Cerebellar cortex (tissue), 1 donor: ENCODE measurements around the gene LIX1.
A peak's percentile ranks its signal among the peaks of the same experiment; 100 is the strongest.
"Not testable (repeated sequence)": the region's sequence is repeated elsewhere in the genome, so short reads cannot be mapped to it uniquely, and the experiment has no call there.

Experiments used
- DNase-seq: peaks from one replicate; pipeline ENCODE4 v3.0.0-alpha.2; 2015; ENCODE audit warnings: low spot score

The LIX1 gene

DNA sequence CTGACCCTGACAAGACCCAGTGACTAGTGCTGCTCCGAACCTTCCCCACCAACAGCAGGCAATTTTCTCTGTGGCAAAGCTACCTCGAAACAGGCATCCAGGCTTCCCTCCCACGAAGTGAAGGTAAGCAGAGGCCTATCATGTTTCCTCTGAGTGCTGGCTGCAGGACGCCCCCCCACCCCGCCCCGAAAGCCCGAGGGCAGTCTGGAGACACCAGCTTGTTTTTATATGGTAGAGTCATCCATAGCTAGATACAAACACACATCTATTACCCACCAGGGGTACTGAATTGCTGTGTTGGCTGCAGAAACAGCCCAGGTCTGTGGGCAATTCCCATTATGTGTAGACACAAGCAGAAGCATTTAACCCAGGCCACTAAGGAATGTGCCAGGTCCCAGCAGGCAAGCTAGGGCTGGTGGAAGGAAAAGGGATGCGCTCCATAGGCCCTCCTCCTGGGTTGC is 40.4 kb downstream of the LIX1 start:
- DNase-seq, result no peak

DNA sequence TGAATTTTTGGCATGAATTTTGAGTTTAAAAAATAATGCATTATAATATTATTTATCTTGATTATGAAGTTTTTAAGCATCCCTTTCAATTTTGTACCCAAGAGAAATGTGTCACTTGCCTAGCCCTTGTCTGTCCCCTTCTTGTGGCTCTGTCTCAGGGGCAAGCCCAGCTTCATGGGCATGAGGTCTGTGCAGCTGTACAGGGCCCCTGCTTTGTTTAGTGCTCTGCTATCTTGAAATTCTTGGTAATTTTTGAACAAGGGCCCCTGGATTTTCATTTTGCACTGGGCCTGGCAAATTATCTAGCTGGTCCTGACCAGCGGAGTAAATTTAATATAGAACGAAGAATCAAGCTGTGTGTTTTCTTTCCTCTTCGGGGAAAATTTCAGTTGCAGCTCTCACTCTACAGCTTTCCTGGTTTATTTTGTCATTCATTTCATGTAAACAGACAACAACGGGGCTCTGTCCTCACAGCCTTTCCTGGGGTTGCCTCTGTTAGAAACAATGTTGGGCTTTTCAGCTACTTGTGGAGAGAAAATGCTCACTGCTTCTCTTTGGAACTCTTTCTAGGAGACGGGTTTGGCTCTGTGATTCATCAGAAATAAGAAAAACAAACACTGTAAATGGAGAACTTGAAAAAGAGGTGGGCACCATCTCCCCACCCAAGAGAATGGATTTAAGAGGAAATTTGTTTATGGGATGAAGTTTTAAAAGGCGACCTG is 41.1 kb downstream of the LIX1 start:
- peak; percentile 18 for DNase-seq

DNA sequence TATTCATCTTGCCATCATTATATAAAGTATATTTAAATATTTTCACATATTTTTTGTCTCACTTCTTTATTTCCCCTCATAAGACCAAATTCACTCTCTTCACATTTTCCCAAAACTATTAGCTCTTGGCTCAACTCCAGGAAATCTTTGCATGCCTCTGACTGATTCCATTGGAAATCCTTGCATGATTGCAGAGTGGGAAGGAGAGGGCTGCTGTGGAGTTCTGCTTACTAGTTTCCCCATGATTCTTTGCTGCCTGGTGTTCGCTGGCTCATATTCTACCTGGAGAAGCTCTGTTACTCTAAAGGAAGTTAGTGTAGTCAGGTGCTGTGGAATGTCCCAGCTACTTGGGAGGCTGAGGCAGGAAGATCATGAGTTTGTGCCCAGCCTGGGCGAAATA is 41.9 kb downstream of the LIX1 start:
- no peak for DNase-seq

DNA sequence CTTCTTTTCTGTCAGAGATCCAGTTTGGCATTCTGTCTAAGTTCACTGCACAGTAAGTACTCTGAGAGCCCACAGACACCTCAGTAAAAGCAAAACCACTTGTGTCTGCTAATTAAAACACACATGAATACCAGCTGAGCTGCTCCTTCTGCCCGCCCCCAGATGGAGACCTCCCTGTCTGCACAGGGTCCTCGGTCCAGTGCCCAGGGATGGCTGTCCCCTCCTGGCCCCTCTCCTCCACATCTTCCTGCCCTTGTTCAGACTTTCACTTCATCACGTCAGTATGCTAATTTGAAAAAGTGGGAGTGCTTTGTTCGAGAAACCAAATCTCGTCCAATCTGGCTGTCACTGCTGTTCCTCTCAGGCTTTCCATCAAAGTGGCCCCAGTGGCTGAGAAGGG is 43.5 kb downstream of the LIX1 start:
- no peak for DNase-seq

DNA sequence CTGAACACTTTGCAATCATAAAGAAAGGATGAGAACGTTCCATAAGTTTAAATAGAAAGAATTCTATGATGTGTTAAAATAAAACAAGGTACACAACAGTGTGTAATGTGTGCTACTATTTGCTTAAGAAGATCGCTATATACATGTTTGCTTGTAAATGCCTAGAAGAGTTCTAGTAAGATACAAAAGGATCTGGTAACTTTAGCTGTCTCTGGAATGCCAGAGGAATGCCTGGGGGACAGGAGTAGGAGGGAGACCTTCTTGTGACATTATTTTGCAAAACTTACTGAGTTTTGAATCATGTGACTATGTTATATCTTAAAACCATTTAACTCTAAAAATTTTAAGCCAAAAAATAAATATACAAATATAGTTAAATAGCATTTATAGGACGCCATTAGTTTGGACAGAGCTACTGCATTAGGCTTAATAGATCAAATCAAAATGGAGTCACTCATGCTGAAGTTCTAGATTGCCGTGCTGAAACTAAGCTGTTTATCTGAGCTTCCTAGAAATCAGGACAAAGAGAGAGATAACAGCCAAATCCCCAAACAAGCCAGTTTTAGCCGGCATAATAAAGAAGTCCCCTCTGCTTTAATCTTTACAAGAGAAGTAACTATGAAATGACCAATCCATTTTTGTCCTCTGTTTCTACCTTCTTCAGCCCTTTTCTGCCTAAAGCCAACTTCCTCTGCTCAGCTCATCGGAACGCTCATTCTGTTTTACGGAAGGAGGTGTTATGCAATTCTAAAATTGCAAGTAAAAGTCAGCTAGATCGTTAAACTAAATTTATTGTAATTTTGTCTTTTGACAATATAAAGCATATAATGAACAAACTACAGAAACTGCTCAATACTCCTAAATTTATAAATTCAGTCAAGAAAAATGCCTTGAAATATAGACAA is 44.8 kb downstream of the LIX1 start:
- no peak for DNase-seq

DNA sequence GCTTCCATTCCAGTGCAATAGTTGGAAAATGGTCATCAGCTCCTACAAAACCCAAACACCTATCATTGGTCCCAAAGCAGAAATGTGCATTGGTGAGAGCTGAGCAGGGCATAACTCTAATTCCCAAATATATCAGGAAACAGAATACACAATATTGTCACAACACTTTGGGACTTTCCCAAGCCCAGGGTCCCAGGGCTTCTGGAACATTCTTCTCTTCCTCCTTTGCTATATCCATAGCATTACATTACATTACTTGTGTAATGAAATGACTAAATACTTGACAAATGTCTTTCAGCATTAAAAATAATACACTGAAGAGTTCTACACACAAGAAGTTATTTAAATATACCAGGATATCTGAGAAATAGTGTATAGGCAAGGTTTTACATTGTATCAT is 45.6 kb downstream of the LIX1 start:
- no peak for DNase-seq

DNA sequence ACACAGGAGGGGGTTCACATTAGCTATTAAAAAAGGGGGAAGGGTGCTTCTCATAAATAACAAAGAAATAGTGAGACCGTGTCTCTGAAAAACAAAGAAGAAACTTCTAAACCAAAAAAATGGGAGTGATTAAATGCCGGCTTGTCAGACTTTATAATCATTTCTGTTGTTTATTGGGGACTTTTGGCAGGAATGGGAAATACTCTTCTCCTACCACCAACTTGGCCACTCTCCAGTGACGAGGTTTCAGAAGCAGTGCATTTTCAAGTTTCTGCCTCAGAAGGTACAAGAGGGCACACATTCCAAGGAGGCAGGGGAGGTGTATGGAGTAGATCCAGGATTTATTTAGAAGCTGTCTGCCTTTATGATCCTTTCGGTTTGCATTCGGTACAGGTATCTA is 46.2 kb downstream of the LIX1 start:
- DNase-seq, result no peak

DNA sequence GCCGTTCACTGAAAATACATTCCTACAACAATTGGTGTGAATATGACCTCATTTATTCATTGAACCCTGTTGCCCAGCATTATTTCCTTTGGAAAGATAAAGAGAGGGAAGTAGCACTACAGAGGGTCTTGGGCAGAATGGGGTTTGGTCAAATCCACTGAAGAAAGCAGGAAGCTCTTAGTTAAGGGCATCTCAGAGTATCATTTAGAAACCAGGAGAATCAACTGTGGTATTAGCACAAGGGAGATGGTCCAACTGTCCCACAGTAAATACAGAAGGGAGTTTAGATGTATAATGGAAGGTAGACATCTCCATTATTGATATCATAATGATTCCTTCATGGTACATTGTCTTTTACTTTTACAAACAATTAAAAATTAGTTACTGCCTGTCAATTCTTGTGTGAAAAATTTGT is 47.1 kb downstream of the LIX1 start:
- DNase-seq, result no peak

DNA sequence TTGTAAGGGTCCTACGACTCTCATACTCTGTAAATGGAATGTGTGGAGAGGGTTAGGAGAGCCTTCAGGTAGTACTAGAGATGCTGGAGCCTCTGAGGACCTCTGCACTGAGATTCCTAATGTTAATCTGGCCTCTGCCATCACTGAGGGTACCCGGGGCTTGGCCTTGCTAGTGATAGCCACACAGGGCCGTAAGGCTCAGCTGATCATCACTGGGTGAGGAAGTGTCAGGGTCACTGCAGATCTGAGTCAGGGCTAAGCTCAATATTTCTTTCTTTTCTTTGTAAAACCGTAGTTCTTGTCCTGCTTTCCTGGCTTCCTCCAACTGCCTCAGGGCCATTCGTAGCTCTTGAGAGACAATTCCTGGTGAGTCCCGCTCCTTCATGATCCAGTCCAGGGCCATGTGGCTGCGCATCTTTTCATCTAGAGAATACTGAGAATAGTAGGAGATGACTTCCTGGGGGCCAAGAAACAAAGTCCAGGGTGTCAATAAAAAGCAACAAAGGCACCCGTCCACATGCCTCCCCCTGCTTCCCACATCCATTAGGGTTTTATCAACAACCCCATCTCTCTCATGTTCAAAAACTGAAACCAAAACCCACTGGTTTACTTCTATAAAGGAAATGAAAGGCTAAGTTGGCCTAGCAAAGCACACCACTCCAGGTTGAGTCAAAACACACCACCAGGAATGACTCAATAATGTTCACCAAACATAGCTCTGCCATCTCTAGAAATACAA is 47.7 kb downstream of the LIX1 start:
- DNase-seq, result no peak

DNA sequence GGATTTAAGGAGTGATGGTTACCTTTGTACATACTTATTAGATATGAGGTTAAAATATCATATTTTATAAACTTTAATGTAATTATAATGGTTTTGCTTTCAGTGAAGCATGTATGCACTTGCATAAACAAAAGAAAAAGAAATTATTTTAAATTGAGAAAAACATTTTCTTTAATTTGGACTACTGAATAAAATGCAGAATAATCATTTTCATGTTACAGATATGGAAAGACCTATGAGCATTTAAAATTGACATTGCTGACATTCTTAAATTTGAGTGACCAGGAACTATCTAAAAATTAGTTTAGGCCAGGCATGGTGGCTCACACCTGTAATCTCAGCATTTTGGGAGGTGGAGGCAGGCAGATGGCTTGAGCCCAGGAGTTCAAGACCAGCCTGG is 49.2 kb downstream of the LIX1 start:
- no peak for DNase-seq

DNA sequence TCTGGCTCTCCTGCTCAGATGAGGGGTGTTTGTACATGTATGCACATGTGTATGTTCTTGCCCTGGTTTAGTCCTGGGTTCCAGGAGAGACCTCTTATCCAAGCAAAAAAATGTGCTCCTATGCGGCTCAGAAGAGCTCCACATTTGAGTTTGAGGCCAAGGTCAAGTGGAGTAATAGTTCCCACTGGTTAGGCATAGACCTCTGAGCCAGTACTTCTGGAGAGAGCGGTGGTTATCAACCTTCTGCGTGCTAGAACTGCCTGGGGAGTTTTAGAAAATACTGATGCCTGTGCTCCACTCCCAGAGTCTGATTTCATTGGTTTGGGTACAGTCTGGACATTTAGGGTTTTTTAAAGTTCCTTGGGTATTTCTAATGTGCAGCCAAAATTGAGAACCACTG is 51.5 kb downstream of the LIX1 start:
- DNase-seq, result no peak

DNA sequence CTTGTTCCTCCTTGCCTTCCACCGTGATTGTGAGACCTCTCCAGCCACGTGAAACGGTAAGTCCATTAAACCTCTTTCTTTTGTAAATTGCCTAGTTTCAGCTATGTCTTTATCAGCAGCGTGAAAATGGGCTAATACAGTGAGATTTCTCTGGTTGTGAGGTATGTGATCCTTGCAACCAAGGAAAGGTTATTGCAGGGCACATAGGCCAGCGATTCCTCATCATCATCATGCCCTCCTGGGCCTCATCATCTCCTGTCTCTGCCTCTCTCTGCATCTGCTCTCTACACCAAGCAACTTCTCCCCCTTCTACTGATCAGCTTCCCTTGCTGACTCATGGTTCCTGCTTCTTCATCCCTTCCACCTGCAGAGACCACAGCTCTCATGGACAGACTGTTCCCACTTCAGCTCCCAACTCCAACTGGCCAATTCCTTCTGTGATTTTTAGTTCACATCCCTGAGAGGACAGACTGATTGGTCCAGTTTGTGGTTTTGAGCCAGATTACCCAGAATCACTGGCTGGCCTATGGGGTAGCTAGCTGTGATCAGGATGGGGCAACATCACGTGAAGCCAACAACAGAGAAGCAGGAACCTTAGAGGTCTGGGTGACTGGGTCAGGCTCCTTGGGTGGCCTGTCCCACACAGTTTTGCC is 53.1 kb downstream of the LIX1 start:
- DNase-seq, result no peak

DNA sequence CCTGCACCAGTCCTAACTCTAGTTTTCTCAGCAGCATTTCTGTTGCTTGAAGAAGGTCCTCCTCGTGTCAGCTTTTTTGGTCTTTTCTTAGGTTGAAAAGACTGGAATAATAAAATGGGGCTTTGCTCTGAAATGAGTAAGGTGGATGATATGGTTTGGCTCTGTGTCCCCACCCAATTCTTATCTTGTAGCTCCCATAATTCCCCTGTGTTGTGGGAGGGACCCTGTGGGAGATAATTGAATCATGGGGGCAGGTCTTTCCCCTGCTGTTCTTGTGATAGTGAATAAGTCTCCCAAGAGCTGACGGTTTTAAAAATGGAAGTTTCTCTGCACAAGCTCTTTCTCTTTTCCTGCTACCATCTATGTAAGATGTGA is 53.6 kb downstream of the LIX1 start:
- no peak for DNase-seq

DNA sequence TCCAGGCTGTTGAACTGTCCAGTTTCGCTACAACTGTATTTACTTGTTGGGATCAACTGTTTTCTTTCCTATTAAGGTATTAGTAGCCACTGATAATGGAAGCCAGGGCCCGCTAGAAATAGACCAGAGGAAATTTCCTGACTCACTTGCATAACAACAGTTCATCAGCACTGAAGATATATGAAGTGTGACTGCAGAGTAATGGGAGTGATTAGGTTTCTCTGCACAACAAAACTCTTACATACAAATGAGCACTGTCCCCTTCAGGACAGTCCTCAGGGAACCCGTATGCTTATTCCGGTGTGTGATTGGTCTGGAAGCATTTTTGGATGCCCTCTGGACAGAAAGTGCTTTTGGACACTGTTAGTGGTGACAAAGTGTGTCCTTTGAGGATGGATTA is 55.3 kb downstream of the LIX1 start:
- DNase-seq, result no peak

DNA sequence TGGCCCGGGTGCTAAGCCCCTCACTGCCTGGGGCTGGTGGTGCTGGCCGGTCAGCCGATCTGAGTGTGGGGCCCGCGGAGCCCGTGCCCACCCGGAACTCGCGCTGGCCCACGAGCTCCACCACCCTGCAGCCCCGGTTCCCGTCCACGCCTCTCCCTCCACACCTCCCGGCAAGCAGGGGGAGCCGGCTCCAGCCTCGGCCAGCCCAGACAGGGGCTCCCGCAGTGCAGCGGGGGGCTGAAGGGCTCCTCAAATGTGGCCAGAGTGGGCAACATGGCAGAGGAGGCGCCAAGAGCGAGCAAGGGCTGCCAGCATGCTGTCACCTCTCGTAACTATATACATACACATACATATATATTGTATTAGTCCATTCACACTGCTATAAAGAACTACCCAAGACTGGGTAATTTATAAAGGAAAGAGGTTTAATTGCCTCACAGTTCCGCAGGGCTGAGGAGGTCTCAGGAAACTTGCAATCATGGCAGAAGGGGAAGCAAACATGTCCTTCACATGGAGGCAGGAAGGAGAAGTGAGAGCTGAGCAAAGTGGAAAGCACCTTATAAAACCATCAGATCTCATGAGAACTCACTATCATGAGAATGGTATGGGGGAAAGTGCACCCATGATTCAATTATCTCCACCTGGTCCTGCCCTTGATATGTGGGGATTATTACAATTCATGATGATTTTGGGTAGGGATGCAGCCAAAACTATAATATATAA is 56.8 kb downstream of the LIX1 start:
- no peak for DNase-seq

DNA sequence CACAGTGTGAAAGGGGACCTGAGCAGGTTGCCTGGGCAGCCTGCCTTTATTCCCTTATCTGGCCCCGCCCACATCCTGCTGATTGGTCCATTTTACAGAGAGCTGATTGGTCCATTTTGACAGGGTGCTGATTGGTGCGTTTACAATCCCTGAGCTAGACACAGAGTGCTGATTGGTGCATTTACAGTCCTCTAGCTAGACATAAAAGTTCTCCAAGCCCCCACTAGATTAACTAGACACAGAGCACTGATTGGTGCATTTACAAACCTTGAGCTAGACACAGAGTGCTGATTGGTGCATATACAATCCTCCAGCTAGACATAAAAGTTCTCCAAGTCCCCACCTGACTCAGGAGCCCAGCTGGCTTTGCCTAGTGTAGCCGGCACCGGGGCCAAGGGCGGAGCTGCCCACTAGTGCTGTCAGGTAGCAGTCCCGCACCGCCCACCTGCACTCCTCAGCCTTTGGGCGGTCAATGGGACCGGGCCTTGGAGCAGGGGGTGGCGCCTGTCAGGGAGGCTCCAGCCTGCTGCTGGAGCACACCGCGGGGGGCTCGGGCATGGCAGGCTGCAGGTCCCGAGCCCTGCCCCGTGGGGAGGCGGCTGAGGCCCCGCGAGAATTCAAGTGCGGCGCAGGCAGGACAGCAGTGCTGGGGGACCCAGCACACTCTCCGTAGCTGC is 57.5 kb downstream of the LIX1 start:
- DNase-seq, result not testable (repeated sequence)

DNA sequence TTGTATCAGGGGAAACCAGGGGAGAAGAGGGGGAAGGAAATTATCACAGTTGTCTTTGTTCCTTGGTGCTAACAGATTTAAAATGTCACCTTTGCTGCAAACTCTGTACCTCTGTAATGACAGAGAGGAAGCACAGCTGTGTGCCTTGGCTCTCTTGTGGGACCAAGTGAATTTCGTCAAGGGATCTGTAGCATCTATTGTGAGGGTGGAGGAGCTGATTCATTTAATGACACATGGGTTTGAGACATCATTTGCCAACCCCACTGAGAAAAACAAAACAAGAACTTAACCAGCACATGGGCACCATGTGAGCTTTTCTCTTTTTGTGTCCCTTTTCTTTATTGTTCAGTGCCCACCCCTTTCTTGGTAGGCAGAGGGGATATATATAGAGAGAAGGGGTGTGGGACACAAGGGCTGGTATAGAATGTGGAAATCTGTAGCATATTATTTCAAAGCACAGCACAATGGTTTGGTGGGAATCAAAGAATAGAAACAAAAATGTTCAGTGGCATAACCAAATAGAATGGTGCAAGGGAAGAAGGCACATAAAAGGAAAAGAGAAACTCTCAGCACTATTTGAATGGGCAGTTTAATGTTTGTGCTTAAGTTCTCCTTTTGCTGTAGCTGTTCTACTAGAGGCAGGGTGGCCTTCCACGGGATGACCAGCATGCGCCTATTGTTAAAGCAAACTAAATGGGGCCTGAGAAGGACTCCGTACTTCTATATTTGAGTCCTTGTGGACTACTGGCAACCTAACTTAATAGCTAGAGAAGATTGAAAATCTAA is 63.3 kb downstream of the LIX1 start:
- no peak for DNase-seq

DNA sequence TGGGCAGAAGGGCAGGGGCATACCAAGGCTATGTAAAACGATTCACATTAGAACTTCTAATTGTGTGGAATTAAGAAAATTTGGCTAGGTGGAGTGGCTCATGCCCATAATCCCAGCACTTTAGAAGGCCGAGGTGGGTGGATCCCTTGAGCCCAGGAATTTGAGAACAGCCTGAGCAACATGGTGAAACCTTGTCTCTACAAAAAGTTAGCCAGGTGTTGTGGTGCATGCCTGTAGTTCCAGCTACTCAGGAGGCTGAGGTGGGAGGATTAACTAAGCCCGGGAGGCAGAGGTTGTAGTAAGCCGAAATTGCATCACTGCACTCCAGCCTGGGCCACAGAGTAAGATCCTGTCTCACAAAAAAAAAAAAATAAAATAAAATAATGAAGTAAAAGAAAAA is 65.2 kb downstream of the LIX1 start:
- DNase-seq, result no peak

DNA sequence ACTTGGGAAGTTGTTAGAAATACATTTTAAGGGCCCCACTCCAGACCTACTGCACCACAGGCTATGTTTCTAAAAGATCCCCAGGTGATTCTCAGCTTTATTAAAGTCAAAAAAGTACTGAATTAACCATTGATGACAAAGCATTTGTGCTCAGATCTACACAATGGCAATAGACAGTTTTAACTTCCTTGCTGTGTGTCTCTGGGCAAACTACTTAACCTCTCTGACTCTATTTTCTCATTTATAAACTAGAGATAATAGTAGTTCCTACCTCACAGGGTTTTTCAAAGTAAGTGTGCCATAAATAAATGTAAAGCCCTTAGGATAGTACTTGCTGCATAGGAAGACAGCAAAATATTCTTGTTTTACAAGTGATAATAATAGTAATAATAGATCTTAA is 66.3 kb downstream of the LIX1 start:
- DNase-seq, result no peak

DNA sequence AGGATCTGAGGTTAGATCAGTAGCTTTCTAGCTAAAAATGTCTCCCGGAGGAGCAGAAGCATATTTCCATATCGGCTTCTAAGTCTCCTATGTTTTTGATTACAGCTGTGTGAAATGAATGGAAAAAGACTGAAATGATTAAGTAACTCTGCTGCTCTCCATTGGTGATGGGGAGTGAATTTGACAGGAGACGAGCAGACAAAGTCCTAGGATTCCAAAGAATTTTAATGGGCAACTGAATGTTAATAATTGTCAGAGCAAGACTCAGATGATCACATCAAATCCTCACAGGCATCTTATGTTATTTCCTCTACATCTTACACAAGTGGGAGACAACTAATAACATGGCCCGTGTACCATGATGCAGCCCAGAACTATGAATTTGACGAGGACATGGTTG is 66.8 kb downstream of the LIX1 start:
- DNase-seq, result no peak
